ENCODE measurements around the gene IFT22.

- no peak for TF ChIP-seq CTCF (IDR thresholded peaks at IDR 0.05; ENCODE audit: insufficient read depth, low read length, poor library complexity, severe bottlenecking)
- TF ChIP-seq EZH2phosphoT487 (conservative IDR thresholded peaks at IDR 0.05; ENCODE audit: low read length), result no peak
Measured at GRCh38 chr7:101370836-101371235, 49.2 kb upstream of the IFT22 start.
